Eye (tissue), 1 donor: ENCODE results near the gene SOX15.

Source experiments
- DNase-seq: peaks from one replicate; pipeline ENCODE4 v3.0.0-alpha.2; 2015

SOX15 gene

GRCh38 chr17:7556627-7557026 is 33.3 kb downstream of the SOX15 start:
- DNase-seq: no peak

GRCh38 chr17:7555320-7555948 is 34.5 kb downstream of the SOX15 start:
- no peak for DNase-seq

- no peak for DNase-seq
Measured at GRCh38 chr17:7553356-7553755, 36.5 kb downstream of the SOX15 start.

- DNase-seq: no peak
Measured at GRCh38 chr17:7552621-7553051, 37.3 kb downstream of the SOX15 start.

- DNase-seq: no peak
Measured at GRCh38 chr17:7551396-7551795, 38.5 kb downstream of the SOX15 start.

- DNase-seq: no peak
Measured at GRCh38 chr17:7550344-7550743, 39.5 kb downstream of the SOX15 start.

GRCh38 chr17:7549401-7550055 is 40.4 kb downstream of the SOX15 start:
- DNase-seq: no peak

GRCh38 chr17:7548585-7549400 is 41.1 kb downstream of the SOX15 start, which contains the start of gene TNFSF12:
Gene TNFSF12 (plus strand): TSS chr17:7549058. CDS start chr17:7549154, 96 bp downstream.
- peak; percentile 64 for DNase-seq

GRCh38 chr17:7544911-7545310 is 45.0 kb downstream of the SOX15 start:
- no peak for DNase-seq

- no peak for DNase-seq
Measured at GRCh38 chr17:7541074-7541621, 48.7 kb downstream of the SOX15 start.

- no peak for DNase-seq
Measured at GRCh38 chr17:7538891-7539545, 50.9 kb downstream of the SOX15 start.
